Stimulated activated CD8-positive, alpha-beta memory T cell treated with anti-CD3 and anti-CD28 coated beads, Interleukin-4, amount 100 ng/mL, for 1 hour (primary cell): Measurements from ENCODE around the gene ZNF529.
"Not testable (repeated sequence)": the region's sequence is repeated elsewhere in the genome, so short reads cannot be mapped to it uniquely, and the experiment has no call there.

ENCODE experiments used
- DNase-seq, 2 donors: peaks; one replicate each; pipeline ENCODE4 v3.0.0-alpha.2; 2020; ENCODE audit warnings: low read depth in 2 of 2, low spot score in 1 of 2

ZNF529 gene

GRCh38 chr19:36573020-36573894 is at the start of gene ZNF529:
Gene ZNF529 (minus strand): TSS chr19:36573292. CDS start chr19:36572346, 946 bp downstream.
- peak; percentile 71 to 72 for DNase-seq

GRCh38 chr19:36605877-36606478 is 32.9 kb upstream of the ZNF529 start:
- DNase-seq: no peak

- peak; percentile 61 to 79 for DNase-seq
These were observed 32.2 kb upstream of the ZNF529 start, which contains the start of gene ZNF382 for GRCh38 chr19:36605101-36605876. Gene ZNF382 (plus strand): TSS chr19:36605313. CDS start chr19:36609915, 4,602 bp downstream.

GRCh38 chr19:36604656-36605100 is 31.6 kb upstream of the ZNF529 start:
- peak; percentile 50 to 78 for DNase-seq

GRCh38 chr19:36602681-36603080 is 29.6 kb upstream of the ZNF529 start:
- DNase-seq: not testable (repeated sequence)

GRCh38 chr19:36579255-36579654 is 6.2 kb upstream of the ZNF529 start:
- DNase-seq: no peak

GRCh38 chr19:36577271-36577996 is 4.3 kb upstream of the ZNF529 start:
- DNase-seq: no peak

GRCh38 chr19:36574741-36575140 is 1.6 kb upstream of the ZNF529 start:
- DNase-seq: no peak

GRCh38 chr19:36573895-36574720 is 1.0 kb upstream of the ZNF529 start:
- no peak for DNase-seq

GRCh38 chr19:36572593-36573019 is 486 bp downstream of the ZNF529 start:
- no peak for DNase-seq

GRCh38 chr19:36564391-36564790 is 8.7 kb downstream of the ZNF529 start:
- no peak for DNase-seq

GRCh38 chr19:36547001-36547732 is 25.9 kb downstream of the ZNF529 start:
- DNase-seq: no peak

GRCh38 chr19:36528921-36529518 is 44.1 kb downstream of the ZNF529 start:
- DNase-seq: no peak

GRCh38 chr19:36528194-36528920 is 44.7 kb downstream of the ZNF529 start, which contains the start of gene ZNF260:
Gene ZNF260 (minus strand): TSS chr19:36528271. CDS start chr19:36515238, 13,033 bp downstream.
- peak; percentile 80 to 87 for DNase-seq

- no peak for DNase-seq
These were observed 45.3 kb downstream of the ZNF529 start for GRCh38 chr19:36527873-36528193.

- DNase-seq: no peak
These were observed 45.8 kb downstream of the ZNF529 start for GRCh38 chr19:36527341-36527740.

GRCh38 chr19:36526581-36526980 is 46.5 kb downstream of the ZNF529 start:
- no peak for DNase-seq

- no peak for DNase-seq
These were observed 48.5 kb downstream of the ZNF529 start for GRCh38 chr19:36524617-36525016.
